GM23338 (cell line): Measurements from ENCODE around the gene LYL1. TPM values are rescaled to one million over a fixed set of nuclear protein-coding genes. Genes with fewer than 3 reads are reported as not detected.

Experiments
- ATAC-seq: fragments of 200-7000 bp; cut with Tn5 transposase; 3 replicates; pipeline ENCODE4 v1.9.1; 2020
- DNase-seq: peaks from one replicate; pipeline ENCODE4 v3.0.0-alpha.2; 2015; ENCODE audit warnings: low spot score
- H2AFZ ChIP-seq: fragments of 200-600 bp; sonication (generic); 2 replicates; pipeline ENCODE4 v1.8.0; 2016; ENCODE audit warnings: antibody characterized with exemption, mild to moderate bottlenecking, moderate library complexity
- H3F3A ChIP-seq: fragments of 200-600 bp; sonication (generic); replicated peaks from 2 replicates; pipeline ENCODE4 v1.8.0; 2017; ENCODE audit warnings: antibody characterized with exemption, mixed run types, low read depth
- H3K27ac ChIP-seq: fragments of 200-600 bp; sonication (generic); 2 replicates; pipeline ENCODE4 v1.6.1; 2016; ENCODE audit warnings: low read depth
- H3K27me3 ChIP-seq: fragments of 200-600 bp; sonication (generic); 2 replicates; pipeline ENCODE4 v1.8.0; 2016; ENCODE audit warnings: mild to moderate bottlenecking, mixed run types, moderate library complexity; ENCODE audit not compliant: insufficient read depth
- H3K36me3 ChIP-seq: fragments of 200-600 bp; sonication (generic); 2 replicates; pipeline ENCODE4 v1.8.0; 2016; ENCODE audit warnings: mild to moderate bottlenecking; ENCODE audit not compliant: insufficient read depth
- H3K4me1 ChIP-seq: fragments of 200-600 bp; sonication (generic); 2 replicates; pipeline ENCODE4 v1.8.0; 2016; ENCODE audit warnings: mild to moderate bottlenecking, moderate library complexity; ENCODE audit not compliant: insufficient read depth
- H3K4me2 ChIP-seq: fragments of 200-600 bp; sonication (generic); 2 replicates; pipeline ENCODE4 v1.7.1; 2017; ENCODE audit warnings: mixed run types
- H3K4me3 ChIP-seq: fragments of 200-600 bp; sonication (generic); 2 replicates; pipeline ENCODE4 v1.6.1; 2016; ENCODE audit warnings: mixed run types
- H3K79me2 ChIP-seq: fragments of 200-600 bp; sonication (generic); replicated peaks from 2 replicates; pipeline ENCODE4 v1.8.0; 2017; ENCODE audit warnings: mild to moderate bottlenecking; ENCODE audit not compliant: insufficient read depth
- H3K9me2 ChIP-seq: fragments of 200-600 bp; sonication (generic); 2 replicates; pipeline ENCODE4 v1.8.0; 2017; ENCODE audit not compliant: insufficient read depth
- H4K20me1 ChIP-seq: fragments of 200-600 bp; sonication (generic); replicated peaks from 2 replicates; pipeline ENCODE4 v1.8.0; 2017; ENCODE audit warnings: mild to moderate bottlenecking; ENCODE audit not compliant: insufficient read depth
- H3K27ac Mint-ChIP-seq: 2 replicates; pipeline ENCODE4 v1.8.0; 2020; ENCODE audit warnings: inconsistent platforms, mild to moderate bottlenecking, moderate library complexity, mixed read lengths
- H3K27me3 Mint-ChIP-seq: 3 replicates; pipeline ENCODE4 v1.8.0; 2022; ENCODE audit warnings: low read depth, mild to moderate bottlenecking, moderate library complexity, mixed read lengths, inconsistent platforms; ENCODE audit not compliant: insufficient read depth, poor library complexity
- H3K36me3 Mint-ChIP-seq: 3 replicates; pipeline ENCODE4 v1.8.0; 2021; ENCODE audit warnings: low read depth, mild to moderate bottlenecking, inconsistent platforms, moderate library complexity, mixed read lengths
- H3K4me1 Mint-ChIP-seq: 3 replicates; pipeline ENCODE4 v1.8.0; 2020; ENCODE audit warnings: mild to moderate bottlenecking, inconsistent platforms, mixed read lengths
- H3K4me3 Mint-ChIP-seq: 3 replicates; pipeline ENCODE4 v1.8.0; 2021; ENCODE audit warnings: moderate library complexity, mild to moderate bottlenecking, inconsistent platforms, mixed read lengths
- H3K9me3 Mint-ChIP-seq: 3 replicates; pipeline ENCODE4 v1.8.0; 2020; ENCODE audit warnings: moderate library complexity, mild to moderate bottlenecking, inconsistent platforms, mixed read lengths
- CREB1 ChIP-seq: fragments of 250-450 bp; sonication (Bioruptor Pico); IDR thresholded peaks from 2 replicates; pipeline ENCODE4 v1.5.0; 2020; ENCODE audit warnings: low read depth, mild to moderate bottlenecking, moderate library complexity
- EZH2 ChIP-seq: fragments of 200-600 bp; sonication (generic); IDR thresholded peaks from one replicate; pipeline ENCODE4 v1.8.0; 2017; ENCODE audit warnings: antibody characterized with exemption, mild to moderate bottlenecking, low read depth; ENCODE audit not compliant: unreplicated experiment
- STAT1 ChIP-seq: IDR thresholded peaks from one replicate; pipeline ENCODE4 v1.6.1; 2016; ENCODE audit warnings: antibody characterized with exemption; ENCODE audit not compliant: unreplicated experiment
- polyA plus RNA-seq: library from polyadenylated mRNA; unstranded; fragments of >200 nt; fragmentation: Nextera tagmentation; extraction: Ambion mirVana; gene quantifications from 2 replicates; pipeline ENCODE4 v1.2.1, GENCODE V29; 2016
- total RNA-seq: library from RNA; depleted of rRNA; stranded (reverse); fragments of >200 nt; shearing (Covaris generic); gene quantifications from 2 replicates; pipeline ENCODE4 v1.2.3, GENCODE V29; 2014
- TF ChIP-seq, protein P1 (sequence below), 2 experiments: fragments of 200-600 bp in 1 of 2; sonication (generic) in 1 of 2; conservative IDR thresholded peaks; 2 replicates each; pipeline versions ENCODE4 v1.5.1 to v1.6.1; 2016 to 2017; ENCODE audit warnings: antibody characterized with exemption in 2 of 2, low read depth in 2 of 2, mild to moderate bottlenecking in 2 of 2, moderate library complexity in 1 of 2
- TF ChIP-seq, protein P2 (sequence below): fragments of 250-450 bp; sonication (Bioruptor Pico); IDR thresholded peaks from 2 replicates; pipeline ENCODE4 v1.5.0; 2020; ENCODE audit warnings: mild to moderate bottlenecking, moderate library complexity
- TF ChIP-seq, protein P3 (sequence below): IDR thresholded peaks from one replicate; pipeline ENCODE4 v1.6.1; 2018; ENCODE audit warnings: antibody characterized with exemption; ENCODE audit not compliant: unreplicated experiment

The LYL1 gene
- total and polyA plus RNA-seq, 2 experiments from 2014 or later = 1.2 to 2.2 TPM

- peak overlapping the region; percentile 99 for H3K4me2 ChIP-seq
- ATAC-seq (peak; percentile 88), DNase-seq (peak; percentile 95)
- peaks cover 79% of the 10 kb centered on the region for H3K27me3 Mint-ChIP-seq
- TF ChIP-seq, protein P1, sequence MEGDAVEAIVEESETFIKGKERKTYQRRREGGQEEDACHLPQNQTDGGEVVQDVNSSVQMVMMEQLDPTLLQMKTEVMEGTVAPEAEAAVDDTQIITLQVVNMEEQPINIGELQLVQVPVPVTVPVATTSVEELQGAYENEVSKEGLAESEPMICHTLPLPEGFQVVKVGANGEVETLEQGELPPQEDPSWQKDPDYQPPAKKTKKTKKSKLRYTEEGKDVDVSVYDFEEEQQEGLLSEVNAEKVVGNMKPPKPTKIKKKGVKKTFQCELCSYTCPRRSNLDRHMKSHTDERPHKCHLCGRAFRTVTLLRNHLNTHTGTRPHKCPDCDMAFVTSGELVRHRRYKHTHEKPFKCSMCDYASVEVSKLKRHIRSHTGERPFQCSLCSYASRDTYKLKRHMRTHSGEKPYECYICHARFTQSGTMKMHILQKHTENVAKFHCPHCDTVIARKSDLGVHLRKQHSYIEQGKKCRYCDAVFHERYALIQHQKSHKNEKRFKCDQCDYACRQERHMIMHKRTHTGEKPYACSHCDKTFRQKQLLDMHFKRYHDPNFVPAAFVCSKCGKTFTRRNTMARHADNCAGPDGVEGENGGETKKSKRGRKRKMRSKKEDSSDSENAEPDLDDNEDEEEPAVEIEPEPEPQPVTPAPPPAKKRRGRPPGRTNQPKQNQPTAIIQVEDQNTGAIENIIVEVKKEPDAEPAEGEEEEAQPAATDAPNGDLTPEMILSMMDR (conservative IDR thresholded peaks at IDR 0.05; ENCODE audit: low read depth in 2 of 2) = peak; percentile 82 to 96
- TF ChIP-seq STAT1 (no peak), EZH2 (peak; percentile 73), CREB1 (CRISPR knock-in tag) (0 out of 2 replicates have a peak, but pooled peaks have one; percentile 32)
- TF ChIP-seq, protein P2, sequence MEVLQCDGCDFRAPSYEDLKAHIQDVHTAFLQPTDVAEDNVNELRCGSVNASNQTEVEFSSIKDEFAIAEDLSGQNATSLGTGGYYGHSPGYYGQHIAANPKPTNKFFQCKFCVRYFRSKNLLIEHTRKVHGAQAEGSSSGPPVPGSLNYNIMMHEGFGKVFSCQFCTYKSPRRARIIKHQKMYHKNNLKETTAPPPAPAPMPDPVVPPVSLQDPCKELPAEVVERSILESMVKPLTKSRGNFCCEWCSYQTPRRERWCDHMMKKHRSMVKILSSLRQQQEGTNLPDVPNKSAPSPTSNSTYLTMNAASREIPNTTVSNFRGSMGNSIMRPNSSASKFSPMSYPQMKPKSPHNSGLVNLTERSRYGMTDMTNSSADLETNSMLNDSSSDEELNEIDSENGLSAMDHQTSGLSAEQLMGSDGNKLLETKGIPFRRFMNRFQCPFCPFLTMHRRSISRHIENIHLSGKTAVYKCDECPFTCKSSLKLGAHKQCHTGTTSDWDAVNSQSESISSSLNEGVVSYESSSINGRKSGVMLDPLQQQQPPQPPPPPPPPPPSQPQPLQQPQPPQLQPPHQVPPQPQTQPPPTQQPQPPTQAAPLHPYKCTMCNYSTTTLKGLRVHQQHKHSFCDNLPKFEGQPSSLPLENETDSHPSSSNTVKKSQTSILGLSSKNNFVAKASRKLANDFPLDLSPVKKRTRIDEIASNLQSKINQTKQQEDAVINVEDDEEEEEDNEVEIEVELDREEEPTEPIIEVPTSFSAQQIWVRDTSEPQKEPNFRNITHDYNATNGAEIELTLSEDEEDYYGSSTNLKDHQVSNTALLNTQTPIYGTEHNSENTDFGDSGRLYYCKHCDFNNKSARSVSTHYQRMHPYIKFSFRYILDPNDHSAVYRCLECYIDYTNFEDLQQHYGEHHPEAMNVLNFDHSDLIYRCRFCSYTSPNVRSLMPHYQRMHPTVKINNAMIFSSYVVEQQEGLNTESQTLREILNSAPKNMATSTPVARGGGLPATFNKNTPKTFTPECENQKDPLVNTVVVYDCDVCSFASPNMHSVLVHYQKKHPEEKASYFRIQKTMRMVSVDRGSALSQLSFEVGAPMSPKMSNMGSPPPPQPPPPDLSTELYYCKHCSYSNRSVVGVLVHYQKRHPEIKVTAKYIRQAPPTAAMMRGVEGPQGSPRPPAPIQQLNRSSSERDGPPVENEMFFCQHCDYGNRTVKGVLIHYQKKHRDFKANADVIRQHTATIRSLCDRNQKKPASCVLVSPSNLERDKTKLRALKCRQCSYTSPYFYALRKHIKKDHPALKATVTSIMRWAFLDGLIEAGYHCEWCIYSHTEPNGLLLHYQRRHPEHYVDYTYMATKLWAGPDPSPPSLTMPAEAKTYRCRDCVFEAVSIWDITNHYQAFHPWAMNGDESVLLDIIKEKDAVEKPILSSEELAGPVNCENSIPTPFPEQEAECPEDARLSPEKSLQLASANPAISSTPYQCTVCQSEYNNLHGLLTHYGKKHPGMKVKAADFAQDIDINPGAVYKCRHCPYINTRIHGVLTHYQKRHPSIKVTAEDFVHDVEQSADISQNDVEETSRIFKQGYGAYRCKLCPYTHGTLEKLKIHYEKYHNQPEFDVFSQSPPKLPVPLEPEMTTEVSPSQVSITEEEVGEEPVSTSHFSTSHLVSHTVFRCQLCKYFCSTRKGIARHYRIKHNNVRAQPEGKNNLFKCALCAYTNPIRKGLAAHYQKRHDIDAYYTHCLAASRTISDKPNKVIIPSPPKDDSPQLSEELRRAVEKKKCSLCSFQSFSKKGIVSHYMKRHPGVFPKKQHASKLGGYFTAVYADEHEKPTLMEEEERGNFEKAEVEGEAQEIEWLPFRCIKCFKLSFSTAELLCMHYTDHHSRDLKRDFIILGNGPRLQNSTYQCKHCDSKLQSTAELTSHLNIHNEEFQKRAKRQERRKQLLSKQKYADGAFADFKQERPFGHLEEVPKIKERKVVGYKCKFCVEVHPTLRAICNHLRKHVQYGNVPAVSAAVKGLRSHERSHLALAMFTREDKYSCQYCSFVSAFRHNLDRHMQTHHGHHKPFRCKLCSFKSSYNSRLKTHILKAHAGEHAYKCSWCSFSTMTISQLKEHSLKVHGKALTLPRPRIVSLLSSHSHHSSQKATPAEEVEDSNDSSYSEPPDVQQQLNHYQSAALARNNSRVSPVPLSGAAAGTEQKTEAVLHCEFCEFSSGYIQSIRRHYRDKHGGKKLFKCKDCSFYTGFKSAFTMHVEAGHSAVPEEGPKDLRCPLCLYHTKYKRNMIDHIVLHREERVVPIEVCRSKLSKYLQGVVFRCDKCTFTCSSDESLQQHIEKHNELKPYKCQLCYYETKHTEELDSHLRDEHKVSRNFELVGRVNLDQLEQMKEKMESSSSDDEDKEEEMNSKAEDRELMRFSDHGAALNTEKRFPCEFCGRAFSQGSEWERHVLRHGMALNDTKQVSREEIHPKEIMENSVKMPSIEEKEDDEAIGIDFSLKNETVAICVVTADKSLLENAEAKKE (CRISPR knock-in tag) = no peak
- TF ChIP-seq, protein P3, sequence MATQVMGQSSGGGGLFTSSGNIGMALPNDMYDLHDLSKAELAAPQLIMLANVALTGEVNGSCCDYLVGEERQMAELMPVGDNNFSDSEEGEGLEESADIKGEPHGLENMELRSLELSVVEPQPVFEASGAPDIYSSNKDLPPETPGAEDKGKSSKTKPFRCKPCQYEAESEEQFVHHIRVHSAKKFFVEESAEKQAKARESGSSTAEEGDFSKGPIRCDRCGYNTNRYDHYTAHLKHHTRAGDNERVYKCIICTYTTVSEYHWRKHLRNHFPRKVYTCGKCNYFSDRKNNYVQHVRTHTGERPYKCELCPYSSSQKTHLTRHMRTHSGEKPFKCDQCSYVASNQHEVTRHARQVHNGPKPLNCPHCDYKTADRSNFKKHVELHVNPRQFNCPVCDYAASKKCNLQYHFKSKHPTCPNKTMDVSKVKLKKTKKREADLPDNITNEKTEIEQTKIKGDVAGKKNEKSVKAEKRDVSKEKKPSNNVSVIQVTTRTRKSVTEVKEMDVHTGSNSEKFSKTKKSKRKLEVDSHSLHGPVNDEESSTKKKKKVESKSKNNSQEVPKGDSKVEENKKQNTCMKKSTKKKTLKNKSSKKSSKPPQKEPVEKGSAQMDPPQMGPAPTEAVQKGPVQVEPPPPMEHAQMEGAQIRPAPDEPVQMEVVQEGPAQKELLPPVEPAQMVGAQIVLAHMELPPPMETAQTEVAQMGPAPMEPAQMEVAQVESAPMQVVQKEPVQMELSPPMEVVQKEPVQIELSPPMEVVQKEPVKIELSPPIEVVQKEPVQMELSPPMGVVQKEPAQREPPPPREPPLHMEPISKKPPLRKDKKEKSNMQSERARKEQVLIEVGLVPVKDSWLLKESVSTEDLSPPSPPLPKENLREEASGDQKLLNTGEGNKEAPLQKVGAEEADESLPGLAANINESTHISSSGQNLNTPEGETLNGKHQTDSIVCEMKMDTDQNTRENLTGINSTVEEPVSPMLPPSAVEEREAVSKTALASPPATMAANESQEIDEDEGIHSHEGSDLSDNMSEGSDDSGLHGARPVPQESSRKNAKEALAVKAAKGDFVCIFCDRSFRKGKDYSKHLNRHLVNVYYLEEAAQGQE = no peak
- peak overlapping the region; percentile 51 for H3K4me3 Mint-ChIP-seq
- H3K4me1 Mint-ChIP-seq = peaks cover 21% of the 10 kb centered on the region
- H3K4me3 ChIP-seq = peak overlapping the region; percentile 80
- H2AFZ ChIP-seq = peak overlapping the region; percentile 96
- H3K4me1 ChIP-seq = peaks cover 47% of the 10 kb centered on the region
- H3K36me3 Mint-ChIP-seq = no peaks in the 10 kb centered on the region; the same call in 2 of the 3 replicates
- no peaks in the 10 kb centered on the region for H3K79me2 ChIP-seq
- peaks cover 87% of the 10 kb centered on the region for H3K27me3 ChIP-seq
- H3K27ac Mint-ChIP-seq = no peak overlapping the region
- no peaks in the 10 kb centered on the region for H3K36me3 ChIP-seq
- H3K27ac ChIP-seq = no peak overlapping the region
- H3K9me2 ChIP-seq = no peaks in the 10 kb centered on the region
- H4K20me1 ChIP-seq = 0 out of 2 replicates have a peak, but pooled peaks cover 4% of the 10 kb centered on the region
- peaks cover 6% of the 10 kb centered on the region; the same call in 2 of the 3 replicates for H3K9me3 Mint-ChIP-seq
- H3F3A ChIP-seq = peaks cover 7% of the 10 kb centered on the region; the same call in 1 of the 2 replicates
Measured at GRCh38 chr19:13060964-13061927, 41.4 kb downstream of the LYL1 start.
